GM19397 (cell line): Measurements from ENCODE around the gene SLF2.
"Not testable (repeated sequence)": the region's sequence is repeated elsewhere in the genome, so short reads cannot be mapped to it uniquely, and the experiment has no call there.

Experiments used
- ATAC-seq: cut with Tn5 transposase; IDR thresholded peaks from one replicate; pipeline ENCODE4 v1.9.1; 2021; ENCODE audit warnings: mild to moderate bottlenecking, moderate library complexity; ENCODE audit not compliant: unreplicated experiment

Gene SLF2

DNA sequence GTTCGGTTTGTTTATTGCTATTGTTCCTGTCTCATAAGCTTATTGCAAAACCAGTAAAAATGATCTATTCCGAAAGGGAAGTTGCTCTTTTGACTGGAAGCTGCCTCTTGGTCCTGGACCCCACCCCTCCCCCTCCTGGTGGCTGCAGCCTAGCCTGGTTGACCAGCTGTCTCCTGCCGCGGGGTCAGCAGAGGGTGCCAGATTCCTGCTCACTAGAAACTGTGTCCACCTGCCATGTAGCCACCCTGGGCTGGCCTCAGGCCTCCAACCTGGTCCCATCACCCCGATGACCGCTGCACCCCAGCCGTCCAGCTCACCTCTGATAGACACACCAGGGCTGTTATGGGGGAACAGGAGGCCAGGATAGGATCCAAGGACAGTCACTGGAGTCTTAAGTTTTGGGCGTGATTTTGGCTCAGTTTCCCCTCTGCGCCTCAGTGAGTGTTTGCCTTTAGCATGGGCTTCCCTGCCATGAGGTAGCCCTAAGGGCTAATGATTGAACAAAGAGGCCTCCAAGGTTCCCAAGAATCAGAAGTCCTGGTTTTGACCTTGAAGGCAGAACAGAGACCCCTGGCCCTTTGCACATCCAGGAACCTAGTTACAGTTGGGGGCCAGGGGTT lies 32.9 kb upstream of the SLF2 start:
- no peak for ATAC-seq

- no peak for ATAC-seq
These were observed 31.1 kb upstream of the SLF2 start for GRCh38 chr10:100881556-100882213.

- no peak for ATAC-seq
These were observed 30.5 kb upstream of the SLF2 start for GRCh38 chr10:100882252-100882651.

- ATAC-seq: no peak
These were observed 30.0 kb upstream of the SLF2 start for GRCh38 chr10:100882671-100883311.

- ATAC-seq: no peak
These were observed 29.4 kb upstream of the SLF2 start for GRCh38 chr10:100883312-100883821.

DNA sequence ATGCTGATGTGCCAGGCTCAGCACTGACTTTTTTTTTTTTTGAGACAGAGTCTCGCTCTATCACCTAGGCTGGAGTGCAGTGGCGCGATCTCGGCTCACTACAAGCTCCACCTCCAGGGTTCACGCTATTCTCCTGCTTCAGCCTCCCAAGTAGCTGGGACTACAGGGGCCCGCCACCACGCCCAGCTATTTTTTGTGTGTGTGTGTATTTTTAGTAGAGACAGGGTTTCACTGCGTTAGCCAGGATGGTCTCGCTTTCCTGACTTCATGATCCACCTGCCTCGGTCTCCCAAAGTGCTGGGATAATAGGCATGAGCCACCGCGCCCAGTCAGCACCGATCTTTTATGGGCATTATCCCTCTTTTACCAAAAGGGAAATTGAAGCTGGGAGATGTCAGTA lies 27.2 kb upstream of the SLF2 start:
- ATAC-seq: not testable (repeated sequence)

DNA sequence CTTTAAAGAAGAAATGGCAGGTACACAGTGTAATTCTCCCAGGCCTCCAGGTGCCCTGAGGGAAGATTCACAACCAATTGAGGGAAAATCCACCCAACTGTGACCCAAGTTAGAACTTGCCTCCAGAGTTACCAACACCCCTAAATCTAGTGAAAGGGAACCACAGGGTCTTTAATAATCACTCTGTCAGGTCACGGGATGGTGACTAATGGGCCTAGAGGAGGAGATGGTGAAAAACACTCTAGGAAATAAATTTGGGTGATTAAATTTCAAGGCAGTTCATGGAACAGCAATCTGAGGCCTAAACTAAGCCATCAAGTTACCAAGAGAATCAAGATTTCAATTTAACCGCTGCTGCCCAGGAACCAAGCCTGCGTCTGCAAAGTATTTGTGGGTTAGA lies 26.7 kb upstream of the SLF2 start:
- ATAC-seq: no peak

GRCh38 chr10:100886521-100886920 lies 26.2 kb upstream of the SLF2 start:
- ATAC-seq: no peak

DNA sequence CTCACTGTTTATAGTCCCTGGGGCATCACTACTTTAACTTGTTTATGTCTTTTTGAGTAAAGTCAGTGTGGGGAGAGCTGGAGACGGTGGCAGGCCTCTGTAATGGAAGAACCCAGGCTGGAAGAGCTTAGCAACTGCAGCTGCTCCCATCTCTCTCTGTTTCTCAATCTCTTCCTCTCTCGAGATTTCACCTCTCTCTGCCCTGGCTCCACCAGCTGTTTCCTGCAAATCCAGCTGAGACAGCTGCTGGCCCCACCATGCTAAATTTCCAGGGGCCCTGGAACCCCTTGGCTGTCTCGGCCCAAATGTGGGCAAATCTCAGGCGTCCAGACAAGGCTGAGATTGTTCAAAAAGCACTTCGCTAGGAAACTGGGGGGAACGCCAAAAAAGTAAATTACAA lies 25.8 kb upstream of the SLF2 start:
- ATAC-seq: no peak

GRCh38 chr10:100887761-100888296 lies 24.9 kb upstream of the SLF2 start:
- no peak for ATAC-seq

GRCh38 chr10:100888957-100889356 lies 23.8 kb upstream of the SLF2 start:
- ATAC-seq: no peak

GRCh38 chr10:100889546-100889945 lies 23.2 kb upstream of the SLF2 start:
- no peak for ATAC-seq

DNA sequence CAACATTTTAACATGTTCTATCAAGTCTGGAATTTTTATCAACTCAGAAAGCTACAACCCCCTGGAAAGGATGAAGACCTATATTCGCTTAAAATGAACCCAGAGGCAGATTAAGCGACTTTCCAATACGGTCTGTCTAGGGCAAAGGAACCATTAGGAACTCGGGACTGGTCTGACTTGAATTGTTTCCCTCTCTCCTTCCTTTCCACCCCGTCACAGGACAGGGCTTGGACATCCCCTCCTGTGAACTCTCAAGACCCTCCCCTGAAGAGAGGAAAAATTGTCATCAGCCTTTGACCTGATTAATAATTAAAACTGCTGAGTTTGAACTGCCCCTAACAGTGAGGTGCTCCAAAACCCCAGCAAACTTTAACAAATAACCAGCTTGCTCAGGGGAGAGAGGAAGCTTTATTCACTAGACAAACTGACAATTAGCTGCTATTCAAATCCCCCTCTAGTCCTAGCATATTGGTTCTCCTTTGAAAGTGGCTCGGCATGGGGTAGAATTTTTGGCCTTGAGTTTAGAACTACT lies 22.6 kb upstream of the SLF2 start:
- ATAC-seq: no peak

DNA sequence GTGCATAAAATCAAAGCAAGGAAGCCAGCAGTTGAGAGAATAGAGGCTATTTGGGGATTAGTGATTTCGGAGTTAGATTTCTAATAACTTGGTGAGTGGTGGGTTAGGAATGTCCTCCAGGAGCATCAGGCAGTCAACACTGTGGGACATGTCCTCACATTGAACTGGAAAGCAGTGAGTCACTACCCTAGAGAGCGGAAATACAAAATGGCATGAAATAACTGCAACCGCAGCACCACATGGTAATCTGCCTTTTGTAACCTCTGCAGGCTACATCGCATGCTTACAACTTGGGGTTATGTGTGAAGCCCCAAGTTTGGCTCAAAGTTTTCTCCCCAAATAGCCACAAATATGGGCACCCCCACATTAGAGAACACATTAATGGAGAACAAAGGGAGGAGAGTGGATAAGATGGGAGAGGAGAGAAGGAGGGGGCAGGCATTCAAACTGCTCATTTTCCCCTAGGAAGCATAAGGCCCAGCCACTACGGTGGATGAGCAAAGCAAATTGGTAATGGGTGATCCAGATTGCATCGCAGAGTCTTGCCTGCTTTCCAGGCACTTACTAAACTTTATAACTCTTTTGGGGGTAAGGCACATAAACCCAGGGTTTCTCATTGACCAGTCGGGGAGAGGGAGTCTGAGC lies 22.0 kb upstream of the SLF2 start:
- no peak for ATAC-seq

DNA sequence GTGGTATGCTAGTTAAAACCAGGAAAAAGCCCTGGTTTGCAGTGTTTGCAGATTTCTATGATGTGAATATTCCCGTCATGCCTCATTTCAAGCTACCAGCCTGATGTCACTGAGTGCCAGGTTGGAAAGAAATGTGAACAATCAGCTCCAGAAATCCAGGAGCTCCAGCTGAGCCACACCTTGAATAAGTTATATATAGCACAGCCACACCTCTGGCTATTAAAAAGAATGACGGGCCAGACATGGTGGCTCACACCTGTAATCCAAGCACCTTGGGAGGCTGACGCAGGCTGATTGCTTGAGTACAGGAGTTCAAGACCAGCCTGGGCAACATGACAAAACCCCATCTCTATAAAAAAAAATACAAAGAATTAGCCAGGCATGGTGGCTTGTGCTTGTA lies 18.7 kb upstream of the SLF2 start:
- no peak for ATAC-seq

DNA sequence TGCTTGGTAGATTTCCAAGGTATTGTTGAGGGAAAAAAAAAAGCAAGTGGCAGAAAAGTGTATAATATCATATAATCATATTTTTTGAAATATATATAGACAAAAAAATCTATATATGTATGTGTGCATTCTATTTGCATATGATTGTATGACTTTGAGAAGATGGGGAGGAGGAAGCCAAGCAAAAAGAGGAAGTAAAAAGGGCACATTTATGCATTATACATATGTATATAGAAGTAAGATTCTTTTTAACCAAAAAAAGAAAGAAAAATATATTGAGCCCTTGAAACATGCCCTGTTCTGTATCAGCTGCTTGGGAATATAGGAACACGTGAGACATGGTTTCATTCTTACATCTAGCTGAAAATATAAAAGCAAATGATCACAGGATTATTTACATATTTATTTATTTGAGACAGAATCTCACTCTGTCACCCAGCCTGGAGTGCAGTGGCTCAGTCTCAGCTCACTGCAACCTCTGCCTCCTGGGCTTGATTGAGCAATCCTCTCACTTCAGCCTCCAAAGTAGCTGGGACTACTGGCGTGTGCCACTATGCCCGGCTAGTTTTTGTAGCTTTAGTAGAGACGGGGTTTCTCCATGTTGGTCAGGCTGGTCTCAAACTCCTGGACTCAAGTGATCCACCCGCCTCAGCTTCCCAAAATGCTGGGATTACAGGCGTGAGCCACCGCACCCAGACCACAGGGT lies 18.0 kb upstream of the SLF2 start:
- ATAC-seq: no peak

GRCh38 chr10:100895346-100895745 lies 17.4 kb upstream of the SLF2 start:
- ATAC-seq: no peak

GRCh38 chr10:100895896-100896295 lies 16.9 kb upstream of the SLF2 start:
- ATAC-seq: no peak

DNA sequence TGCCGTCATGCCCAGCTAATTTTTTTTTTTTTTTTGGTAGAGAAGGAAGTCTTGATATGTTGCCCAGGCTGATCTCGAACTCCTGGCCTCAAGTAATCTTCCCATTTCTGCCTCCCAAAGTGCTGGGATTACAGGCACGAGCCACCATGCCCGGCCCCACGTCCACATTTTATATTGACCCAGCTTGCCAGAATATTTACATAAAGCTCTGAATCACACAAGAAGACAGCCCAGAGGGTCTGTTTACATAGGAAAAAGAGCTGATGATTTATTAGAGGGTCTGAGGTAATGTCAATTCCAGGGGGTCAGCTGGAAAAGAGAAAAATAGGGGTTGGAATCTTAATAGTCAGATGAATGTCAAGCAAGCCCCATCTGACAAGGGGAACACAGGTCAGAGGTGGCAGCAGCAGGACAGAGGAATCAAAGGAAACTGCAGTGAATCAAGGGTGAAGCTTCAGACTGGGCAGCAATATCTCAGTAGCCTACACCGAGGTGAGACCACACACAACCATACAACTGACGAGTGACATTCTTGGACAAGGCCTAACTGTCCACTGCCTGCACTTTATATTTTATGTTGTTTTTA lies 15.8 kb upstream of the SLF2 start:
- ATAC-seq: no peak

GRCh38 chr10:100897976-100898375 lies 14.8 kb upstream of the SLF2 start:
- ATAC-seq: no peak
